Measurements from ENCODE around the gene SRXN1. TPM values are rescaled to one million over a fixed set of nuclear protein-coding genes. Genes with fewer than 3 reads are reported as not detected.
A peak's percentile ranks its signal among the peaks of the same experiment; 100 is the strongest.
"Not testable (repeated sequence)": the region's sequence is repeated elsewhere in the genome, so short reads cannot be mapped to it uniquely, and the experiment has no call there.

Gene SRXN1
- total RNA-seq: 12.6 TPM

- DNase-seq (ENCODE audit: low spot score in 2 of 2): peak; percentile 91 to 96
- FAIRE-seq: no peak
Measured at GRCh38 chr20:653110-653589, at the start of gene SRXN1. Gene SRXN1 (minus strand): TSS chr20:653200. CDS start chr20:653185, 15 bp downstream.

- DNase-seq (ENCODE audit: low spot score in 2 of 2) (no peak), FAIRE-seq (no peak)
Measured at GRCh38 chr20:701401-702129, 48.6 kb upstream of the SRXN1 start.

- DNase-seq (ENCODE audit: low spot score in 2 of 2) (peak; percentile 33 to 39), FAIRE-seq (no peak)
Measured at GRCh38 chr20:699811-700338, 46.9 kb upstream of the SRXN1 start.

- DNase-seq (ENCODE audit: low spot score in 2 of 2) (no peak), FAIRE-seq (no peak)
Measured at GRCh38 chr20:699342-699741, 46.3 kb upstream of the SRXN1 start.

- DNase-seq (ENCODE audit: low spot score in 2 of 2): no peak
- FAIRE-seq: no peak
Measured at GRCh38 chr20:698276-698675, 45.3 kb upstream of the SRXN1 start.

- DNase-seq (ENCODE audit: low spot score in 2 of 2) (no peak), FAIRE-seq (no peak)
Measured at GRCh38 chr20:697826-698225, 44.8 kb upstream of the SRXN1 start.

GRCh38 chr20:695165-695866 is 42.3 kb upstream of the SRXN1 start:
- DNase-seq (ENCODE audit: low spot score in 2 of 2) (no peak), FAIRE-seq (no peak)

- DNase-seq (ENCODE audit: low spot score in 2 of 2): no peak
- no peak for FAIRE-seq
Measured at GRCh38 chr20:694496-694895, 41.5 kb upstream of the SRXN1 start.

- DNase-seq (ENCODE audit: low spot score in 2 of 2): not testable (repeated sequence)
Measured at GRCh38 chr20:693786-694185, 40.8 kb upstream of the SRXN1 start.

GRCh38 chr20:692044-692443 is 39.0 kb upstream of the SRXN1 start:
- no peak for FAIRE-seq
- DNase-seq (ENCODE audit: low spot score in 2 of 2): no peak

More at GRCh38 chr20:693786-694185, 40.8 kb upstream of the SRXN1 start:
- not testable (repeated sequence) for FAIRE-seq

- DNase-seq (ENCODE audit: low spot score in 2 of 2) (no peak), FAIRE-seq (no peak)
Measured at GRCh38 chr20:689947-690346, 36.9 kb upstream of the SRXN1 start.

- FAIRE-seq (no peak), DNase-seq (ENCODE audit: low spot score in 2 of 2) (no peak)
Measured at GRCh38 chr20:689348-689747, 36.3 kb upstream of the SRXN1 start.

GRCh38 chr20:688809-689212 is 35.8 kb upstream of the SRXN1 start:
- DNase-seq (ENCODE audit: low spot score in 2 of 2) (no peak), FAIRE-seq (no peak)

- DNase-seq (ENCODE audit: low spot score in 2 of 2): no peak
- no peak for FAIRE-seq
Measured at GRCh38 chr20:687468-688203, 34.6 kb upstream of the SRXN1 start.

- DNase-seq (ENCODE audit: low spot score in 2 of 2) (no peak), FAIRE-seq (no peak)
Measured at GRCh38 chr20:684676-685319, 31.8 kb upstream of the SRXN1 start.

GRCh38 chr20:682123-682522 is 29.1 kb upstream of the SRXN1 start:
- DNase-seq (ENCODE audit: low spot score in 2 of 2) (no peak), FAIRE-seq (no peak)

GRCh38 chr20:680638-681187 is 27.7 kb upstream of the SRXN1 start:
- FAIRE-seq (no peak), DNase-seq (ENCODE audit: low spot score in 2 of 2) (no peak)

- DNase-seq (ENCODE audit: low spot score in 2 of 2) (no peak), FAIRE-seq (no peak)
Measured at GRCh38 chr20:677957-678356, 25.0 kb upstream of the SRXN1 start.

- FAIRE-seq: no peak
- no peak for DNase-seq (ENCODE audit: low spot score in 2 of 2)
Measured at GRCh38 chr20:676967-677366, 24.0 kb upstream of the SRXN1 start.

GRCh38 chr20:676315-676937 is 23.4 kb upstream of the SRXN1 start:
- FAIRE-seq: no peak
- peak in 1 of 2 donors; percentile 20 for DNase-seq (ENCODE audit: low spot score in 2 of 2)
